HG02623 (cell line): Measurements from ENCODE around the gene MUC4.
"Not testable (repeated sequence)": the region's sequence is repeated elsewhere in the genome, so short reads cannot be mapped to it uniquely, and the experiment has no call there.

Source experiments
- ATAC-seq: cut with Tn5 transposase; IDR thresholded peaks from one replicate; pipeline ENCODE4 v1.9.1; 2021; ENCODE audit warnings: moderate library complexity; ENCODE audit not compliant: unreplicated experiment

Gene MUC4

DNA sequence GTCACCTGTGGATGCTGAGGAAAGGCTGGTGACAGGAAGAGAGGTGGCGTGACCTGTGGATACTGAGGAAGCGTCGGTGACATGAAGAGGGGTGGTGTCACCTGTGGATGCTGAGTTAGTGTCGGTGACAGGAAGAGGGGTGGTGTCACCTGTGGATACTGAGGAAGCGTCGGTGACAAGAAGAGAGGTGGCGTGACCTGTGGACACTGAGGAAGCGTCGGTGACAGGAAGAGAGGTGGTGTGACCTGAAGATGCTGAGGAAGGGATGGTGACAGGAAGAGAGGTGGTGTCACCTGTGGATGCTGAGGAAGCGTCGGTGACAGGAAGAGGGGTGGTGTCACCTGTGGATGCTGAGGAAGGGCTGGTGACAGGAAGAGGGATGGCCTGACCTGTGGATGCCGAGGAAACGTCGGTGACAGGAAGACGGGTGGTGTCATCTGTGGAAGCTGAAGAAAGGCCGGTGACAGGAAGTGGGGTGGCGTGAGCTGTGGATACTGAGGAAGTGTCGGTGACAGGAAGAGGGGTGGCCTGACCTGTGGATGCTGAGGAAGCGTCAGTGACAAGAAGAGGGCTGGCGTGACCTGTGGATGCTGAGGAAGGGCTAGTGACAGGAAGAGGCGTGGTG, 25.8 kb downstream of the MUC4 start:
- ATAC-seq, result not testable (repeated sequence)

DNA sequence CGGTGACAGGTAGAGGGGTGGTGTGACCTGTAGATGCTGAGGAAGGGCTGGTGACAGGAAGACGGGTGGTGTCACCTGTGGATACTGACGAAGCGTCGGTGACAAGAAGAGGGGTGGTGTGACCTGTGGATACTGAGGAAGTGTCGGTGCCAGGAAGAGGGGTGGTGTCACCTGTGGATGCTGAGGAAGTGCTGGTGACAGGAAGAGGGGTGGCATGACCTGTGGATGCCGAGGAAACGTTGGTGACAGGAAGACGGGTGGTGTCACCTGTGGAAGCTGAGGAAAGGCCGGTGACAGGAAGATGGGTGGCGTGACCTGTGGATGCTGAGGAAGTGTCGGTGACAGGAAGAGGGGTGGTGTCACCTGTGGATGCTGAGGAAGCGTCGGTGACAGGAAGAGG, 27.7 kb downstream of the MUC4 start:
- not testable (repeated sequence) for ATAC-seq

DNA sequence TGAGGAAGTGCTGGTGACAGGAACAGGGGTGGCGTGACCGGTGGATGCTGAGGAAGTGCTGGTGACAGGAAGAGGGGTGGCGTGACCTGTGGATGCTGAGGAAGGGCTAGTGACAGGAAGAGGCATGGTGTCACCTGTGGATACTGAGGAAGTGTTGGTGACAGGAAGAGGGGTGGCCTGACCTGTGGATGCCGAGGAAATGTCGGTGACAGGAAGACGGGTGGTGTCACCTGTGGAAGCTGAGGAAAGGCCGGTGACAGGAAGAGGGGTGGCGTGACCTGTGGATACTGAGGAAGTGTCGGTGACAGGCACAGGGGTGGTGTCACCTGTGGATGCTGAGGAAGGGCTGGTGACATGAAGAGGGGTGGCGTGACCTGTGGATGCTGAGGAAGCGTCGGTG, 30.5 kb downstream of the MUC4 start:
- ATAC-seq, result not testable (repeated sequence)

DNA sequence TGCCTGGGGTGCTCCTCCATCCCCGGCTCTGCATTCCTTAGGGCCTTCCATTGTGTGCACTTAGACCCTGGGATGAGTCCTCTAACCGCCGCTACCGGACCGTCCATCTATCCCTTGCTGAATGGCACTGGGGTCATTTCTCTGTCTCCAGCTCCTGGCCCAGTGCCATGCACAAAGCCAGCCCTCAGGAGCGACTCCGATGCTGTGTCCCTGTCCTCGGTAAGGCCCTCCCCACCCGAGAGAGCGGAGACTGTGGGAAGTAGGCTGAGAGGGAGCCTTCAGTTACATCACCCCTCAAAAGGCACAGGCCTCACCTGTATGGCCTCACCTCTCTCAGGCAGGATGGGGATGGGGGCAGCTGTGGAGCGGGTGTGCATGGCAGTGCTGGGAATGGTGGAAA, 33.8 kb downstream of the MUC4 start:
- no peak for ATAC-seq

DNA sequence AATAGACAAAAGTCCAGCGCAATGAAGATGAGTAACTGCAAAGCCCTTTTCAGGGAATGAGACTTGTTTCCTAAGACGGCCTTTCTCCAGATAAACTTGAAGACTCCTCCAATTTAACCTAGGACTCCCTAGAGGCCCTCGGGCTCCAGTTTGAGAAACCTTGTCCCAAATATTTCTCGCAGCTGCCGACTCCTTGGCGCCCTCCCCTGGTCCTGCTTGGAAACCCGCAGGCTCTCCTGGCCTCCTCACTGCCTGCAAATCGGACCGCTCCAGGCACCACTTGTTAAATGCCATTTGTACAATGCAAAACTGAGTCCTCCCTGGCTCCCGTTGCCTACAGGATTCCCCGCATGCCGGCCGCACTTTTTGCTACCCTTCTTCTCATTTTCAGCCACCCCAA, 36.8 kb downstream of the MUC4 start:
- no peak for ATAC-seq

DNA sequence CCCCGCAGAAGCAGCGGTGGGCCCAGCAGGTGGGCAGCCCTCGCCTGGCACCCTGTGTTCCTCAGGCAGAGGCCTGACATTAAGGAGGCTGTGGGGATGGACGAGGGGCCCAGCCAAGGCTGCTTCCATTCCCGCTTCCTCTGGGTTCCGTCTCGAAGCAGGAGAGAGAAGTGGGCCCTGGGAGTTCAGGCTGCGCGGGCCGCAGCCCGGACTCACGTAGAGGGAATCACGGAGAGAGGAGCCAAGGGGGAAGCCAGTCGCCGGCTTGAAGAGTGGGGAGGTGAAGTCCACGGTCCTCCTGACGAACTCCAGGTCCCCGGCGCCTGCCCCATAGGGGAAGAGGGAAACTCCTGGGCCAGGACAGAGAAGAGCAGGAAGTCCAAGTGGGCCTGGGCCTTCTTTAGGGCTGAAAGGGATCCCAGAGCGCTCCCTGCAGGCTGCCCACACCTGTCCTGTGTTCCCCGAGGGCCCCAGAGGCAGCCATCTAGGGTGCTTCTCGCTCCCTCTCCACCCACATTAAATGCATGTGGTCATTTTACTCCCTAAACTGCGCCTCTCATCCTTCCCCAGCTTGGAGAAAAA, 37.7 kb downstream of the MUC4 start:
- ATAC-seq, result no peak

DNA sequence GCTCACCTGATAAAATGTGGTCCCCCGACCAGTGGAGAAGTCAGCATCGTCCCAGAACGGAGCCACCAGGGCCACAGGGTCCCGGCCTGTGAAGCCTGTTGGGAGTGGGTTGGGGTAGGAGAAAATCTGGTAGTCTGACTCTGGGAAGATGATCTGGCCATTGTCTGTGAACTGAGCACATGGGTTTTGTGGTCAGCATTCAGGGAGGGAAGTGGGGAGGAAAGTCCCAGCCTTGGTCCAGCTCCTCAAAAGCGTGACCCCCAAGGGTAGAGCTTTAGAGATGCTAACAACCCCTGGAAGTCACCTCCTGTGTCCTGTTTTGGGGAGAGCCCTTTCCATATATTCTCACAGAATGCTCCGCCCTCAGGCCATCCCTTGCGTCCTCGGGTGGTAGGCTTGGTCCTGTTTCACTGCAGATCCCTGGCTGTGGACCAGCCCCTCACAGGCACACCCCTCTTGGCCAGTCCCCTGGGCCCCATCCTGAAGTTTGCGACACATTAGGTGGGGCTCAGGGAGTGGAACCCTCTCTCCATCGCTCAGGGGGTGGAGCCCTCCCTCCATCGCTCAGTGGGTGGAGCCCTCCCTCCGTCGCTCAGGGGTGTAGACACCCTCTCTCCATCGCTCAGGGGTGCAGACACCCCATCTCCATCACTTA, 40.0 kb downstream of the MUC4 start:
- no peak for ATAC-seq

DNA sequence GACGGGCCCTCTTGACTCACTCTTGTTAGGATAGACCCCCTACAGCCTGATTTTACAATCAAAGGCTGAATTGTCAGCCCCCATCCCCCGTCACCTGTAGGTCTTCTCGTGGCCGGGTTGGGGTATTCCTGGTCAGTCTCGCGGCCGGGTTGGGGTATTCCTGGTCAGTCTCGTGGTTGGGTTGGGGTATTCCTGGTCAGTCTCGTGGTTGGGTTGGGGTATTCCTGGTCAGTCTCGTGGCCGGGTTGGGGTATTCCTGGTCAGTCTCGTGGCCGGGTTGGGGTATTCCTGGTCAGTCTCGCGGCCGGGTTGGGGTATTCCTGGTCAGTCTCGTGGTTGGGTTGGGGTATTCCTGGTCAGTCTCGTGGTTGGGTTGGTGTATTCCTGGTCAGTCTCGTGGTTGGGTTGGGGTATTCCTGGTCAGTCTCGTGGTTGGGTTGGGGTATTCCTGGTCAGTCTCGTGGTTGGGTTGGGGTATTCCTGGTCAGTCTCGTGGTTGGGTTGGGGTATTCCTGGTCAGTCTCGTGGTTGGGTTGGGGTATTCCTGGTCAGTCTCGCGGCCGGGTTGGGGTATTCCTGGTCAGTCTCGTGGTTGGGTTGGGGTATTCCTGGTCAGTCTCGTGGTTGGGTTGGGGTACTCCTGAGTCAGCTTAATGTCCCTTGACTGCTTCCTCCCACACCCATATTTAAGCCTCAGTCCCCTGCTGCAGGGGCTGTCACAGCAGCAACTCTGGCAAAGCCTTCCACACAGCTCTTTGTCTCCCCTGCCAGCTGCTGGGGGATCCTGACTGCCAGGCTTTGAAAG, 40.7 kb downstream of the MUC4 start:
- ATAC-seq, result not testable (repeated sequence)

DNA sequence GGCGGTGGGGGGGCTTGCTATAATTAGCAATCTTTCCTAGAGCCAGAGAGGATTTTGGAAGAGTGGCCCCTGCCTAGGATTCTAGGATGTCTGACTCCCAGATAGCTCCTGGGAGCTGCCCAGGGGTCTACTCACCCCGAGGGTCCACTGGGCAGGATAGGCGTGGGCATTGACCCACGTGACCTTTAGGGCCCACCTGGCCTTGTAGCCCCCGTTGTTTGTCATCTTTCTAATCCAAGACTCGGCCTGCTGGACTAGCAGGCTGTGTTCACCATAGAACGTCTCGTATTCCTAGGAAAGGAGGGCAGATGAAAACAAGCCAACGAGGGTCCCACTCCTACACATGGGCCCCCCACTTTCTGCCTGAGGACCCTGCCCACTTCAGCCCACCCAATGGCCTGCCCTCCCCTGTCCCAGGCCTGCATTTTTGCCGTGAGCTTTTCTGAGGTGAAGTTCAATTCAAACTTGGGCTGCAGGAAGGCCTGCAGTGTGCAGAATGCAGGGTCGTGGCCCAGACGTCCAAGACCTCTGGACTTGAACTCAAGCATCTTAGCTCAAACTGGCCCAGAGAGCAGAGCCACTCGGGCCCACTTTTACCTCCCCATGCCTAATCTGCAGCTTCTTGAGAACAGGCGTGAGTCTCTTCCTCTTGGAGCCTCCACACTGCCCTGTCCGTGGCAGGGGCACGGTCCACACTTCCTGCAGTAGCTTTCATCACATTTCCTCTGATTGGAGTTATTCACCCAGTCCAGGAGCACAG, 41.5 kb downstream of the MUC4 start:
- no peak for ATAC-seq

DNA sequence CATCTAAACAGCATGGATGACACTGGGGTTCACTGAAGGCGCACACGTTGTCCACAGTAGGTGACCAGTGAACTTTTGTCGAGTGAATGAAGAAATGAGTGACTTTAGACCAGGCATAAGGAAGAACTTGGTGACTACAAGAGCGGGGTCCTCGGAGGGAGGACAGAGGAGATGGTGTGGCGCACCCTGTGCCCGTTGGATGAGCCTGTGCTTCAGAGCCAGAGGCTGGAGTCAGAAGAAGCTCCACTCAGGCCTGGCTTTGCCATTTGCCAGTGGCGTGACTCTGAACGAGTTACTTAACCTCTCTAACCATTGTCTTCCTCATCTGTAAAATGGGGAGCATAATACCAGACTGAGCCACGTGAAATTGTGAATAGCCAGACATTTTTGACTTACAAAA, 42.2 kb downstream of the MUC4 start:
- no peak for ATAC-seq

DNA sequence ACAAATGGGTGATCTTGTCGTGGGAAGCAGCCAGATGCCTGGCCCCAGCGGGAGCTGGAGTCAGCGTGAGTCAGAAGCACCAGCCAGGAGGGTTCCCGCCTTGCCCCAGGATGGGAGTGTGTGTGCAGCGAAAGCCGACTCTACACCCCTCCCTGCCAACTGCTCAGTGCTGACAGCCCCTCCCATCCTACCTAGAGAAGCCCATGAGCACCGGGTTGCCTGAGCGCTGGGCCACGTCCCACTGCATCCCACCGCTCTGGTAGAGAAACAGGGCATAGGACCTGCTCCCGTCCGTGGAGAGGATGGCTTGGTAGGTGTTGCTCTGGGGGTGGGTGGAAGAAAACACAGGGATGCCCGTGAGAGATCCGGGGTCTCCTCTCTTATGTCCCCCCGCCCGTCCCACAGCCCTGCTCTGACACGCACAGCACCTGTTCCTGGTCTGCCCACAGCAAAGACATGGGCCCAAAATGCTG, 42.9 kb downstream of the MUC4 start:
- no peak for ATAC-seq

DNA sequence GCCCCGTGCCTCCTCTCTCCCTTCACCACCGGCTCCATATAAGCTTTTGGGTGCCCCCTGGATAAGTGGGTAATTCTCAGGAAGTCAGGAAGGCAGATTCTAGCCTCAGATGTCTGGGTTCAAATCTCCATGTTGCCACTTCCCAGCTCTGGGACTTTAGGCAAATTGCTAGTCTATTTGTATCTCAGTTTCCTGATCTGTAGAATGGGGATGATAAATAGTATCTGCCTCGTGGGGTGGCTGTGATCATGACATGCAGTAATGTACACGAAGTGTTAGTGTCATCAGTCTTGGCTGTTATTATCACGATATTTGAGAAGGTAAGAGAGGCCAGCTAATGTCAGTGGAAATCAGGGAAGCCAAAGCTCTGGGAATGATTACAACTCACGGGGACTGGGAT, 43.3 kb downstream of the MUC4 start:
- no peak for ATAC-seq

DNA sequence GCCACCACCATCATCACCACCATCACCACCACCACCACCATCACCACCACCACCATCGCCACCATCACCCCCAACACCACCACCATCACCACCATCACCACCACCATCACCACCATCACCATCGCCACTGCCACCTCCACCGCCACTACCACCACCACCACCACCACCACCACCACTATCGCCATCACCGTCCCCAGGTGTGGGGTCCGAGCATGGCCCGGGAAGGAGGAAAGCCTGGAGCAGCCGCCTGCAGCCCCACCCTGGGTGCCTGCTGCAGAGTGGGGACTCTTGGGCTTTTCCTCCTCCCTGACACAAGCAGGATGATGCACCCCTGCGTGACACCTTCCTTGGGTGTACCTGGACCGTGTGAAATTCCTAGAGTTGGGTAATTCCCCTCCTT, 43.9 kb downstream of the MUC4 start:
- ATAC-seq, result no peak

DNA sequence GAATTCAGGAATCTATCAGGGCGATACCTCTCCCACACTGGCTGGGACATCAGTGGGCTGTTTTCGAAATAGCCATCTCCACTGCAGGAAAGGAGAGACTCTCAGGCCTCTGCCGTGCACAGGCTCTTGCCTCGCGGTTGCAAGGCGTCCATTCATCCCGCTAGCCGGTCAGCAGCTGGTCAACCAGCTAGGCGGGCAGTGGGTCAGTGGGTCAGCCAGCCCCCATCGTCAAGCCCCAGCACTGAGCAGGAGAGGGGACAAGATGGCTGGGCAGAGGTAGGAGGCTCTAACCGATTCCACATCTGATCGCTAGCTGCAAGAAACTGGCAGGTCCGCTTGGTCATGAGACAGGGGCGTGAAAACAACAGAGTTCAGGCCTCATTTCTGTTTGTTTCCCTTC, 45.1 kb downstream of the MUC4 start:
- ATAC-seq, result no peak

DNA sequence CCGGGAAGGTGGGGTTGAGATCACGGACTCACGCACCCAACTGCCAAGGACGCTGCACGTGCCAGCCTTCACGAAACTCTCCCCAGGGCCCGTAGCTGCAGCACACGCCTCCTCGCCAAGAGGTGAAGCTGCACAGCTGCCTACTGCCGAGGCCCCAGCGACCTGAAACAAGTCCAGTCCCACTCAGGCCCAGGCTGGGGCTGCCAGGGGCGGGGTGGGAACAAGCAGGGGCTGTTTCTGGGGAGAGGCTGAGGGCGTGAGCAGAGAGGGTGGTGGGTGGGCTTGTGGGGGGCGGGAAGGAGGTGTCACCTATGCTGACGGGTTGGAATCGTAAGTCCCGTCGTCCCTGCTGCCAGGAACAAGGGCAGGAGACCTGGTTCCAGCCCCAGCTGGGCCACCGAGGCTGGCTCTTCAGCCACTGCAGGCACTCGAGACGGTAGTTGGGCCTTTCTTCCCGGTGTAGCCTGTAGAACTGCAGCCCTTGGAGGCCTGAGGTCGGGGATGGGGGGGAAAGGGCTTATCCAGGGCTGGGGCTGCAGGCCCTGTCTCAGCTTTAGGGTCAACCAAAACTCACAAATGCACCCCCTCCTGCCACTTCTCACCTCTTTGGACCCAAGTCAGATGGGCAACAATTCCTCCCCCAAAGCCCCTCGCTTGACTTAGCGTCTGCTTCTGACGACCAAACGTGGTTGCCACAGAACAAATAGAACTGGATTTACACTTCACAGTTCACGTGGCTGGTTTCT, 46.6 kb downstream of the MUC4 start:
- ATAC-seq, result no peak

DNA sequence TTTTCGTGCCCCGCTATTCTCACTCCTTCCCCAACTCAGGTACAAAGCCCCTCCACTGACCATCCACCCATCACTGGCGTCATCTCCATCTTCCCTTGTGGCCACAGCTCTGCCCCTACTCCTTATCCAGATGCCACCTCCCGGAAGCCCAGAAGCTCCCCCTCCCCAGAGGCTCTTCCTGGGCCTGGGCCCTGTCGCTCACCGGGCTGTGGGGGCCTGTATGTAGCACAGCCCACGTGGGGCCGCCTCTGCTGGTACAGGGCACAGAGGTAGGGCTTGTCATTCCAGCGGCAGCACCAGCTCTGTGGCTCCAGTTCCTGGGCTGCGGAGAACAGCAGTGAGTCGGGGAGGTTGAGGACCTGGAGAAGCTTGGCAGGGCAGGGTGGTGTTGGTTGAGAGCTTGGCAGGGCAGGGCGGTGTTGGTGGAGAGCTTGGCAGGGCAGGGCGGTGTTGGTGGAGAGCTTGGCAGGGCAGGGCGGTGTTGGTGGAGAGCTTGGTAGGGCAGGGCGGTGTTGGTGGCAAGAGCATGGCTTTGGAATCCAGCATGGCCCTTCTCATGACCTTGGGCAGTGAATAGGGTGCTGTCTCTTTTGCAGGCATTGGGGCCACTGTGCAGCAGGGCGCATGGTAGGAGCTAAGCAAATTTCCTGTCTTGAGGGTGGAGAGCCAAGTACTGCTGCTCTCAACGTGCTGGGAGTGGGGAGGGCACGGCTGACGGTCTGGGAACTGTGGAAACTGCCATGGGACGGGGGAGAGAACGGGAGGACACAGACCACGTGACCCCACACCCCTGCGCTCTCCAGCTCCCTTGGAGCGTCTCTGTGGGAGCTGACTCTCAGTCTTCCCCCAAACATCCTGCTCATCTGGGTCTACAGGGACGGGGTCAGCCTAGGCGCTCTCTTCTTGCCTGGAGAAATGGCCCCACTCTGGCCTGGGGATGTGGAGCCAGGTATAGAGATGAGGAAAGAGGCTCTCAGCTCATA, 47.6 kb downstream of the MUC4 start:
- ATAC-seq, result no peak

DNA sequence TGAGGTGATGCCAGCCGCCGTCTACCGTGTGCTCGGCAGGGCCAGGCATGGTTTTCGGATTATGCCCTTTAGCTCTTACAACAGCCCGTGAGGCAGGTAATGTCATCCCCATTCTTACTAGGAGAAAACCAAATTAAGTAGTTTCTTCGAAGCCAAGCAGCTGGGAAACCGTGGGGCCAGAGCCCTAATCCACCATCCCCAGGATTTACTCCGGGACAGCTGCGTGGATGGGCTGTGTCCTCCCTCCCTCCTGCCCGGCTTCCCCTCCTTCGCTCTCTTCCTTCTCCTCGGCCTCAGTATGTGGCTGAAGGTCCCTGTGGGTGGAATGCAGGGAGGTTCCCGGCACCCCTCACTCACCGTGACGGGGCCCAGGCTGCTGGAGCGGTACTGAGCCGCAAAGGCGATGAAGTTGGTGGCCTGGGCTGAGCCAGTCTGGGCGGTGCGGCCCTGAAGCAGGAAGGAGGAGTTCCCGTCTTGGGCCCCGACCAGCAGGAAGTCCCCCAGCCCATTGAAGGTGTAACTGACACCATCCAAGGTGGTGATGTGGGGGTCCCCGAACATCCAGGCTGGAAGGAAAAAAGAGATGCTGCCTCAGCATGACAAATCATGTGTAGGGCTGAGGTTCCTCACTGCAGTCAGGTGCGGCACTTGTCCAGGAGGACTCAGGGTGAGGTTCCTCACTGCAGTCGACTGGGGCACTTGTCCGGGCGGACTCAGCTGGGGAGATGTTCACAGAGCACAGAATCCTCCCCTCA, 48.5 kb downstream of the MUC4 start:
- ATAC-seq, result no peak

DNA sequence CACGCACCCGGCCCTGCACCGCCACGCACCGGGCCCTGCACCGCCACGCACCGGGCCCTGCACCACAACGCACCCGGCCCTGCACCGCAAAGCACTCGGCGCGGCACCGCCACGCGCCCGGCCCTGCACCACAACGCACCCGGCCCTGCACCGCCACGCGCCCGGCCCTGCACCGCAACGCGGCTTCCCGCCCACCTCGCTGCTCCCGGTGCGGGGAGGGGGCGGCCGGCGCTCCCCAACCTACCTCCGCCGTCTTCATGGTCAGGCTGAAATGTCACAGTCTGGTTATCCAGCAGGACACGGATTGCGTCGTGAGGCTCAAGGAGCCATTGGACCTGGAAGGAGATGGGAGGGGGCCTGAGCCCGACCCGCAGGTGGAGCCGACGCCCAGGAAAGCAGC, 49.1 kb downstream of the MUC4 start:
- ATAC-seq, result no peak

DNA sequence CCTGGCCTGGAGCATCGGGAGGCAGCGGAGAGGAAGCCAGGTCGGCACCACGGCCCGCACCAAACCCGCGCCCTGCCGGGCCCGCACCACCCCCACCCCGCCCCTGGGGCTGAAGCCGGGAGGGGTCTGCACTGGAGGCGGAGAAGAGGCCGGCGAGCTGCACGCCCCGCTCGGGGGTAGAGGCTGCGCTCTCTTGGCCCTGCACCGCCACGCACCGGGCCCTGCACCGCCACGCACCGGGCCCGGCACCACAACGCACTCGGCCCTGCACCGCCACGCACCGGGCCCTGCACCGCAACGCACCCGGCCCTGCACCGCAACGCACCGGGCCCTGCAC, 49.5 kb downstream of the MUC4 start:
- ATAC-seq, result no peak
